H1 (cell line): ENCODE measurements around the gene PCDH9. TPM values are rescaled to one million over a fixed set of nuclear protein-coding genes. Genes with fewer than 3 reads are reported as not detected.

Experiments
- CTCF ChIA-PET: fragments of 300-600 bp; sonication (Branson Sonifier 250); formaldehyde crosslinking; loops from one replicate; lab custom pipeline; 2021; ENCODE audit not compliant: partially characterized antibody; lab: Charles Lee
- POLR2A ChIA-PET: fragments of 300-600 bp; sonication (Branson Sonifier 250); formaldehyde crosslinking; loops from one replicate; lab custom pipeline; 2021; ENCODE audit warnings: inconsistent platforms; ENCODE audit not compliant: partially characterized antibody; lab: Charles Lee
- DNase-seq, 2 experiments: peaks; one replicate each; pipeline versions ENCODE4 v3.0.0 to v3.0.0-alpha.2; 2010 to 2022; ENCODE audit warnings: low spot score in 2 of 2, low read depth in 1 of 2, mixed read lengths in 1 of 2
- FAIRE-seq: peaks from 2 replicates; lab custom pipeline; 2011; peaks lifted over from hg19 to GRCh38; lab: Jason Lieb, UNC
- H2AFZ ChIP-seq: 2 replicates; pipeline ENCODE4 v1.8.1; 2012; ENCODE audit warnings: low read length, inconsistent platforms
- H2AK5ac ChIP-seq: 2 replicates; pipeline ENCODE4 v1.6.1; 2013; ENCODE audit warnings: low read depth, low read length
- H2BK120ac ChIP-seq: replicated peaks from 2 replicates; pipeline ENCODE3; 2013; ENCODE audit warnings: low read depth, low read length, inconsistent platforms
- H2BK12ac ChIP-seq: 2 replicates; pipeline ENCODE4 v1.6.1; 2013; ENCODE audit warnings: low read depth, low read length
- H2BK15ac ChIP-seq: 2 replicates; pipeline ENCODE4 v1.6.1; 2013; ENCODE audit warnings: low read length
- H2BK20ac ChIP-seq: 2 replicates; pipeline ENCODE4 v1.6.1; 2013; ENCODE audit warnings: low read length
- H2BK5ac ChIP-seq: 2 replicates; pipeline ENCODE4 v1.6.1; 2013; ENCODE audit warnings: low read depth, low read length
- H3K14ac ChIP-seq: 2 replicates; pipeline ENCODE4 v1.6.1; 2013; ENCODE audit warnings: inconsistent platforms; ENCODE audit not compliant: insufficient read length
- H3K18ac ChIP-seq: 2 replicates; pipeline ENCODE4 v1.6.1; 2013; ENCODE audit warnings: low read length; ENCODE audit errors: extremely low read depth
- H3K23ac ChIP-seq: 2 replicates; pipeline ENCODE4 v1.6.1; 2013; ENCODE audit warnings: inconsistent platforms; ENCODE audit not compliant: insufficient read length
- H3K23me2 ChIP-seq: 2 replicates; pipeline ENCODE4 v1.6.1; 2013; ENCODE audit warnings: low read depth, low read length
- H3K27ac ChIP-seq: 2 replicates; pipeline ENCODE4 v1.6.1; 2011; ENCODE audit warnings: low read depth, low read length, inconsistent platforms
- H3K27me3 ChIP-seq, 4 experiments: replicated peaks in 1 of 4; 1 replicate in 1 of 4; 2 replicates in 3 of 4; pipeline versions ENCODE4 v1.6.1 to v1.8.1; 2011 to 2013; ENCODE audit warnings: low read length in 3 of 4, mild to moderate bottlenecking in 3 of 4, inconsistent platforms in 2 of 4, mixed read lengths in 2 of 4, moderate library complexity in 1 of 4; ENCODE audit not compliant: control insufficient read depth in 3 of 4, insufficient read depth in 3 of 4; ENCODE audit errors: extremely low read depth in 1 of 4
- H3K36me3 ChIP-seq, 4 experiments: 2 replicates each; pipeline versions ENCODE4 v1.6.1 to v1.8.1; 2011 to 2013; ENCODE audit warnings: mild to moderate bottlenecking in 4 of 4, low read length in 3 of 4, moderate library complexity in 2 of 4, control low read depth in 1 of 4, inconsistent platforms in 1 of 4; ENCODE audit not compliant: insufficient read depth in 4 of 4, control insufficient read depth in 2 of 4
- H3K4ac ChIP-seq: replicated peaks from 2 replicates; pipeline ENCODE3; 2013; ENCODE audit warnings: low read length, low read depth, mixed read lengths, inconsistent platforms; ENCODE audit not compliant: insufficient read length
- H3K4me1 ChIP-seq, 4 experiments: replicated peaks in 1 of 4; 1 replicate in 1 of 4; 2 replicates in 3 of 4; pipeline versions ENCODE4 v1.6.1 to v1.8.1; 2011 to 2013; ENCODE audit warnings: low read length in 3 of 4, inconsistent platforms in 2 of 4, mixed read lengths in 1 of 4; ENCODE audit not compliant: insufficient read depth in 4 of 4, control insufficient read depth in 3 of 4
- H3K4me2 ChIP-seq, 2 experiments: 2 replicates each; pipeline versions ENCODE4 v1.6.1 to v1.8.1; 2011 to 2013; ENCODE audit warnings: low read depth in 2 of 2, low read length in 2 of 2, control low read depth in 1 of 2, inconsistent platforms in 1 of 2, mild to moderate bottlenecking in 1 of 2; ENCODE audit not compliant: insufficient read depth in 1 of 2
- H3K4me3 ChIP-seq, 4 experiments: fragments of 200-600, 300-600 bp in 1 of 4; sonication (generic), shearing (Covaris generic), sonication (Bioruptor Twin) in 1 of 4; 2 replicates each; pipeline versions ENCODE4 v1.5.1 to v1.8.1; 2011 to 2016; ENCODE audit warnings: low read length in 4 of 4, low read depth in 3 of 4, control low read depth in 2 of 4, inconsistent platforms in 2 of 4, mild to moderate bottlenecking in 2 of 4, mixed read lengths in 1 of 4, moderate library complexity in 1 of 4; ENCODE audit not compliant: insufficient read depth in 2 of 4; ENCODE audit errors: extremely low read depth in 1 of 4
- H3K56ac ChIP-seq: replicated peaks from 2 replicates; pipeline ENCODE3; 2013; ENCODE audit warnings: low read depth, mild to moderate bottlenecking, mixed read lengths, low read length, inconsistent platforms; ENCODE audit not compliant: insufficient read length
- H3K79me1 ChIP-seq: 2 replicates; pipeline ENCODE4 v1.6.1; 2013; ENCODE audit warnings: low read depth, low read length, control low read depth
- H3K79me2 ChIP-seq, 2 experiments: 2 replicates each; pipeline versions ENCODE4 v1.6.1 to v1.8.1; 2012 to 2013; ENCODE audit warnings: low read length in 2 of 2, mild to moderate bottlenecking in 2 of 2, inconsistent platforms in 1 of 2; ENCODE audit not compliant: insufficient read depth in 2 of 2, control insufficient read depth in 1 of 2
- H3K9ac ChIP-seq, 4 experiments: replicated peaks in 1 of 4; 1 replicate in 1 of 4; 2 replicates in 3 of 4; pipeline versions ENCODE4 v1.6.1 to v1.8.1; 2011 to 2013; ENCODE audit warnings: low read depth in 3 of 4, low read length in 3 of 4, control low read depth in 2 of 4, mild to moderate bottlenecking in 2 of 4, moderate library complexity in 2 of 4, inconsistent platforms in 1 of 4; ENCODE audit errors: extremely low read depth in 1 of 4
- H3K9me3 ChIP-seq, 2 experiments: 2 replicates each; pipeline versions ENCODE4 v1.6.1 to v1.8.1; 2012 to 2013; ENCODE audit warnings: mild to moderate bottlenecking in 2 of 2, moderate library complexity in 2 of 2, control low read depth in 1 of 2, inconsistent platforms in 1 of 2, low read depth in 1 of 2, low read length in 1 of 2, mixed read lengths in 1 of 2; ENCODE audit not compliant: insufficient read depth in 2 of 2
- H4K20me1 ChIP-seq, 2 experiments: replicated peaks in 1 of 2; 2 replicates each; pipeline versions ENCODE3 to v1.8.1; 2011 to 2013; ENCODE audit warnings: inconsistent platforms in 2 of 2, low read length in 2 of 2, mild to moderate bottlenecking in 1 of 2; ENCODE audit not compliant: insufficient read depth in 2 of 2, control insufficient read depth in 1 of 2
- H4K5ac ChIP-seq: 2 replicates; pipeline ENCODE4 v1.6.1; 2013; ENCODE audit warnings: low read length, low read depth, mixed read lengths, inconsistent platforms; ENCODE audit not compliant: insufficient read length
- H4K8ac ChIP-seq: 2 replicates; pipeline ENCODE4 v1.8.0; 2013; ENCODE audit warnings: mild to moderate bottlenecking, moderate library complexity, low read length, inconsistent platforms; ENCODE audit not compliant: insufficient read depth; ENCODE audit errors: extremely low read depth
- H4K91ac ChIP-seq: replicated peaks from 2 replicates; pipeline ENCODE3; 2013; ENCODE audit warnings: low read length, mixed read lengths, inconsistent platforms; ENCODE audit not compliant: insufficient read length
- BACH1 ChIP-seq: IDR thresholded peaks from 2 replicates; pipeline ENCODE4 v1.6.1; 2012; ENCODE audit warnings: low read length, improper control_type of control experiment
- BCL11A ChIP-seq, 2 experiments: IDR thresholded peaks; one replicate each; pipeline ENCODE4 v1.6.1; 2011; ENCODE audit warnings: low read depth in 2 of 2, low read length in 2 of 2, mild to moderate bottlenecking in 2 of 2
- polyA plus RNA-seq, 7 experiments: library from polyadenylated mRNA; depleted of rRNA in 3 of 7; stranded (reverse) in 5 of 7; unstranded in 2 of 7; fragments of >200 nt in 5 of 7; fragments of 200-250 nt in 2 of 7; gene quantifications; 1 replicate in 5 of 7; 2 replicates in 1 of 7; 4 replicates in 1 of 7; pipeline versions ENCODE4 v1.2.1 to v1.2.3, GENCODE V29; 2011 to 2013; ENCODE audit warnings: missing spikeins in 2 of 7, mixed read lengths in 2 of 7
- total RNA-seq: library from RNA; stranded (reverse); fragmentation: NEBNext Ultra II Directional; extraction: Animal tissue kit (Norgen Biotek cat#: 25700); gene quantifications from 2 replicates; pipeline ENCODE4 v1.2.1, GENCODE V29; 2021

Gene PCDH9
- total and polyA plus RNA-seq, 2 of the 8 experiments (the other 6 are each of a cell fraction or from before 2014, with no cell fraction given) = 0.12 to 0.60 TPM

DNA sequence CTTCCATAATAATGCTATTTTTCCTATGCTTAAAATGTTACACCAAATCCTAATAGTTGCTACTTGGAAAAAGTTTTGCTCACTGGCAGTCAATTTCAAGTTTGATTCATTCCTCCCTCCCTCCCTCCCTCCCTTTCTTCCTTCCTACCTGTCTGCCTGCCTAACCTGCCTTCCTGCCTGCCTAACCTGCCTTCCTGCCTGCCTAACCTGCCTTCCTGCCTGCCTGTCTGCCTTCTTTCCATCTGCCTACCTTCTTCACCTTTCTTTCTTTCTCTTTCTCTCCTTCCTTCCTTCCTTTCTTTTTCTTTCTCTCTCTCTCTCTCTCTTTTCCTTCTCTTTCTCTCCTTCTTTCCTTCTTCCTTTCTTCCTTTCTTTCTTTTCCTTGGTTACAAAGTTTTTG, 418.7 kb downstream of the PCDH9 start:
- Histone ChIP-seq H2AFZ (no peak overlapping the region), H2BK120ac (no peak overlapping the region), H2BK5ac (no peak overlapping the region), H3K79me1 (no peaks in the 10 kb centered on the region), H3K79me2 (no peaks in the 10 kb centered on the region), H3K4ac (no peak overlapping the region), H4K8ac (no peak overlapping the region), H3K36me3 (no peaks in the 10 kb centered on the region), H3K14ac (no peak overlapping the region), H4K5ac (no peak overlapping the region), H3K27me3 (no peaks in the 10 kb centered on the region), H3K27ac (no peak overlapping the region)
- POLR2A ChIA-PET = no interaction called here
- TF ChIP-seq BACH1 (no peak), BCL11A (IDR thresholded peaks at IDR 0.05; ENCODE audit: low read depth in 2 of 2, low read length in 2 of 2) (no peak)
- TF ChIP-seq, all 59 proteins: peak for 0
- Histone ChIP-seq H4K20me1 (no peaks in the 10 kb centered on the region), H3K9ac (no peak overlapping the region), H3K18ac (no peak overlapping the region), H3K4me3 (no peak overlapping the region), H3K23me2 (no peaks in the 10 kb centered on the region), H2BK20ac (no peak overlapping the region), H3K9me3 (0 out of 4 replicates have a peak, but pooled peaks cover 0 to 3% of the 10 kb centered on the region in 2 experiments), H3K4me1 (no peaks in the 10 kb centered on the region; a peak in 1 of 7 replicates), H3K23ac (no peak overlapping the region), H3K56ac (no peak overlapping the region), H2AK5ac (no peak overlapping the region), H4K91ac (no peak overlapping the region), H3K4me2 (no peak overlapping the region), H2BK15ac (no peak overlapping the region), H2BK12ac (no peak overlapping the region)
- CTCF ChIA-PET = no interaction called here
- FAIRE-seq = no peak
- no peak for DNase-seq
